HepG2 (cell line): ENCODE data around the gene PHF23. TPM values are rescaled to one million over a fixed set of nuclear protein-coding genes. Genes with fewer than 3 reads are reported as not detected.

ENCODE experiments used
- ATAC-seq: fragments of 200-7000 bp; cut with Tn5 transposase; 3 replicates; pipeline ENCODE4 v1.9.1; 2020; ENCODE audit warnings: mild to moderate bottlenecking, moderate library complexity
- BruUV-seq: library from RNA; stranded (reverse); fragments of 400-500 nt; replicated peaks from 2 replicates; lab custom pipeline; 2021; lab: Mats Ljungman, UMichigan
- CTCF ChIA-PET: fragments of 300-600 bp; formaldehyde crosslinking; extraction: SDS; loops from one replicate; lab custom pipeline; 2021; ENCODE audit warnings: low total read pairs, inconsistent platforms, low intra/inter-chr PET ratio; lab: Yijun Ruan, JAX
- POLR2A ChIA-PET: fragments of 350-600 bp; sonication (Branson Sonifier 250); formaldehyde crosslinking; loops from one replicate; lab custom pipeline; 2020; ENCODE audit warnings: antibody characterized with exemption, inconsistent platforms; lab: Yijun Ruan, JAX
- DNase-seq: peaks from one replicate; pipeline ENCODE4 v3.0.0-alpha.2; 2015; ENCODE audit warnings: low spot score
- FAIRE-seq: peaks from 3 replicates; lab custom pipeline; 2011; peaks lifted over from hg19 to GRCh38; lab: Jason Lieb, UNC
- H2AFZ ChIP-seq: one replicate; pipeline ENCODE4 v1.6.1; 2011; ENCODE audit warnings: low read length, inconsistent platforms
- H3K27ac ChIP-seq: fragments of 300-600 bp; 3 replicates; pipeline ENCODE4 v1.8.0; 2011; ENCODE audit warnings: mixed run types, mild to moderate bottlenecking, mixed read lengths, low read length, inconsistent platforms; ENCODE audit not compliant: insufficient read depth; ENCODE audit errors: extremely low read length
- H3K27me3 ChIP-seq, 2 experiments: fragments of 200-600 bp in 1 of 2; 2 replicates in 1 of 2; 3 replicates in 1 of 2; pipeline versions ENCODE4 v1.6.0 to v1.8.0; 2011; ENCODE audit warnings: low read length in 2 of 2, mild to moderate bottlenecking in 2 of 2, moderate library complexity in 2 of 2, inconsistent platforms in 1 of 2; ENCODE audit not compliant: insufficient read depth in 2 of 2, control insufficient read depth in 1 of 2
- H3K36me3 ChIP-seq, 2 experiments: fragments of 200-600 bp in 1 of 2; replicated peaks in 1 of 2; 2 replicates in 1 of 2; 3 replicates in 1 of 2; pipeline versions ENCODE4 v1.5.1 to v1.8.0; 2011; ENCODE audit warnings: low read length in 2 of 2, inconsistent platforms in 1 of 2; ENCODE audit not compliant: insufficient read depth in 2 of 2, control insufficient read depth in 1 of 2
- H3K4me1 ChIP-seq: 2 replicates; pipeline ENCODE4 v1.5.1; 2012; ENCODE audit warnings: low read length, inconsistent platforms; ENCODE audit not compliant: insufficient read depth
- H3K4me2 ChIP-seq: 2 replicates; pipeline ENCODE4 v1.6.0; 2011; ENCODE audit warnings: low read depth, low read length, inconsistent platforms
- H3K4me3 ChIP-seq, 3 experiments: fragments of 200-600 bp in 1 of 3; sonication (generic), shearing (Covaris generic) in 1 of 3; replicated peaks in 1 of 3; 2 replicates each; pipeline ENCODE4 v1.5.1; 2011 to 2016; ENCODE audit warnings: low read length in 3 of 3, inconsistent platforms in 2 of 3, low read depth in 2 of 3, mild to moderate bottlenecking in 2 of 3, control low read depth in 1 of 3, mixed read lengths in 1 of 3; ENCODE audit not compliant: insufficient read depth in 1 of 3
- H3K79me2 ChIP-seq: one replicate; pipeline ENCODE4 v1.6.1; 2011; ENCODE audit warnings: low read length, inconsistent platforms; ENCODE audit not compliant: insufficient read depth
- H3K9ac ChIP-seq: 2 replicates; pipeline ENCODE4 v1.6.0; 2011; ENCODE audit warnings: mild to moderate bottlenecking, low read depth, low read length, inconsistent platforms; ENCODE audit not compliant: insufficient read depth
- H3K9me3 ChIP-seq: 2 replicates; pipeline ENCODE4 v1.5.1; 2012; ENCODE audit warnings: mild to moderate bottlenecking, low read length
- H4K20me1 ChIP-seq: 2 replicates; pipeline ENCODE4 v1.6.0; 2011; ENCODE audit warnings: inconsistent platforms, mild to moderate bottlenecking, low read length, moderate library complexity; ENCODE audit not compliant: insufficient read depth
- KAT2B ChIP-seq: fragments of 150-350 bp; IDR thresholded peaks from 2 replicates; pipeline ENCODE4 v1.6.1; 2014; ENCODE audit warnings: low read depth, low read length, borderline replicate concordance
- KLF16 ChIP-seq, 2 experiments: sonication (generic) in 1 of 2; formaldehyde crosslinking in 1 of 2; IDR thresholded peaks; 2 replicates each; pipeline versions ENCODE4 v1.6.1 to v1.8.0; 2016 to 2023; ENCODE audit warnings: missing genetic modification reagents in 2 of 2, missing compliant biosample characterization in 1 of 2
- NFE2L2 ChIP-seq: fragments of 150-350 bp; IDR thresholded peaks from 2 replicates; pipeline ENCODE4 v1.6.1; 2014; ENCODE audit warnings: low read length
- PREB ChIP-seq: sonication (generic); formaldehyde crosslinking; IDR thresholded peaks from 2 replicates; pipeline ENCODE4 v1.4.0; 2020; ENCODE audit warnings: missing genetic modification reagents
- SOX5 ChIP-seq: IDR thresholded peaks from 2 replicates; pipeline ENCODE4 v1.6.1; 2016; ENCODE audit warnings: borderline replicate concordance
- ZNF788 ChIP-seq: sonication (generic); formaldehyde crosslinking; IDR thresholded peaks from 2 replicates; pipeline ENCODE4 v1.5.0; 2020; ENCODE audit warnings: mild to moderate bottlenecking, missing genetic modification reagents, borderline replicate concordance
- WGBS: methylation state at CpG from one replicate; pipeline ENCODE4 v1.1.6; 2017; ENCODE audit warnings: low lambda C conversion rate; 5-methylcytosine and 5-hydroxymethylcytosine counted together
- in situ Hi-C: cut with HindIII; loops from 2 replicates; pipeline ENCODE4 v1.10.0; 2017; ENCODE audit warnings: low pct_unique_long_range_greater_than_20kb; ENCODE audit not compliant: extremely low pct_ligation_motif_present
- intact Hi-C: fragments of 100-400 bp; cut with micrococcal nuclease; formaldehyde crosslinking; loops from one replicate; pipeline ENCODE4 v1.10.0; 2022; ENCODE audit not compliant: unreplicated experiment
- polyA plus RNA-seq, 8 experiments: library from polyadenylated mRNA; depleted of rRNA in 3 of 8; stranded (reverse) in 7 of 8; unstranded in 1 of 8; fragments of >200 nt; fragmentation: Illumina TruSeq in 4 of 8; extraction: Trizol in 4 of 8; gene quantifications; 2 replicates each; pipeline versions ENCODE4 v1.2.1 to v1.2.3, GENCODE V29; 2011 to 2016; ENCODE audit warnings: low read depth in 4 of 8, missing spikeins in 1 of 8, mixed read lengths in 1 of 8; ENCODE audit not compliant: insufficient read depth in 1 of 8
- total RNA-seq, 5 experiments: library from RNA; depleted of rRNA; stranded (reverse); fragments of >200 nt; fragmentation: Illumina TruSeq; extraction: Trizol; gene quantifications; 2 replicates each; pipeline ENCODE4 v1.2.3, GENCODE V29; 2016; ENCODE audit warnings: low read depth in 1 of 5
- TF ChIP-seq, protein P1 (sequence below): conservative IDR thresholded peaks from 2 replicates; pipeline ENCODE4 v1.6.1; 2018; ENCODE audit warnings: missing genetic modification reagents

Gene PHF23
- total and polyA plus RNA-seq, 2 of the 13 experiments (the other 11 are each of a cell fraction or from before 2014, with no cell fraction given): 27.6 to 33.2 TPM

GRCh38 chr17:7217113-7217987 lies 21.9 kb downstream of the PHF23 start (continued):
- TF ChIP-seq PREB (CRISPR knock-in tag): no peak
- TF ChIP-seq NFE2L2: no peak

- DNase-seq (no peak), FAIRE-seq (no peak), ATAC-seq (no peak)
- TF ChIP-seq, protein P1, sequence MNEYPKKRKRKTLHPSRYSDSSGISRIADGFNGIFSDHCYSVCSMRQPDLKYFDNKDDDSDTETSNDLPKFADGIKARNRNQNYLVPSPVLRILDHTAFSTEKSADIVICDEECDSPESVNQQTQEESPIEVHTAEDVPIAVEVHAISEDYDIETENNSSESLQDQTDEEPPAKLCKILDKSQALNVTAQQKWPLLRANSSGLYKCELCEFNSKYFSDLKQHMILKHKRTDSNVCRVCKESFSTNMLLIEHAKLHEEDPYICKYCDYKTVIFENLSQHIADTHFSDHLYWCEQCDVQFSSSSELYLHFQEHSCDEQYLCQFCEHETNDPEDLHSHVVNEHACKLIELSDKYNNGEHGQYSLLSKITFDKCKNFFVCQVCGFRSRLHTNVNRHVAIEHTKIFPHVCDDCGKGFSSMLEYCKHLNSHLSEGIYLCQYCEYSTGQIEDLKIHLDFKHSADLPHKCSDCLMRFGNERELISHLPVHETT (CRISPR knock-in tag): no peak
- TF ChIP-seq KAT2B (no peak), KLF16 (CRISPR knock-in tag; IDR thresholded peaks at IDR 0.05) (no peak), ZNF788 (CRISPR knock-in tag) (no peak), SOX5 (no peak)
- Histone ChIP-seq H3K27ac (no peak overlapping the region), H3K9ac (no peak overlapping the region), H3K4me3 (peak overlapping the region in 1 of 3 experiments; percentile 24; a peak in 1 of 6 replicates), H3K4me1 (peaks cover 67% of the 10 kb centered on the region), H3K9me3 (no peaks in the 10 kb centered on the region), H3K4me2 (peak overlapping the region; percentile 68), H2AFZ (no peak overlapping the region), H3K79me2 (peaks cover 13% of the 10 kb centered on the region), H3K27me3 (peaks cover 0 to 4% of the 10 kb centered on the region in 2 experiments; a peak in 2 of 5 replicates), H4K20me1 (peaks cover 10% of the 10 kb centered on the region; the same call in 1 of the 2 replicates), H3K36me3 (peaks cover 0 to 6% of the 10 kb centered on the region in 2 experiments; a peak in 2 of 5 replicates)
- WGBS: 20% methylated on average over 7 of the region's 7 CpGs
- BruUV-seq: no TSS peak
- in situ Hi-C loops: loop anchor here (5.0 kb wide), 1 partner anchor 39 kb away; the partner anchor contains the start of gene ASGR1
- POLR2A ChIA-PET: interaction anchor here (1.0 to 2.9 kb wide), 3 partner anchors 38 to 83 kb away, joined by 3 to 35 read pairs (median 3); partner anchors contain the start of gene ASGR1
- CTCF ChIA-PET: no interaction called here
- intact Hi-C loops: no loop called here
Measured at GRCh38 chr17:7216242-7217112, 22.8 kb downstream of the PHF23 start.
